ENCODE results near the gene TRMT10C. TPM values are rescaled to one million over a fixed set of nuclear protein-coding genes. Genes with fewer than 3 reads are reported as not detected.
"Not testable (repeated sequence)": the region's sequence is repeated elsewhere in the genome, so short reads cannot be mapped to it uniquely, and the experiment has no call there.

Gene TRMT10C
- total RNA-seq (2014; rRNA removed; shearing (Covaris generic)): 47.6 and 50.8 TPM in 2 replicates
- 35.7 and 36.6 TPM in 2 replicates for polyA plus RNA-seq (2015; cell fraction: cytosol; rRNA removed)
- 51.8 and 58.2 TPM in 2 replicates for polyA plus RNA-seq (2015; cell fraction: nucleus; rRNA removed)

DNA sequence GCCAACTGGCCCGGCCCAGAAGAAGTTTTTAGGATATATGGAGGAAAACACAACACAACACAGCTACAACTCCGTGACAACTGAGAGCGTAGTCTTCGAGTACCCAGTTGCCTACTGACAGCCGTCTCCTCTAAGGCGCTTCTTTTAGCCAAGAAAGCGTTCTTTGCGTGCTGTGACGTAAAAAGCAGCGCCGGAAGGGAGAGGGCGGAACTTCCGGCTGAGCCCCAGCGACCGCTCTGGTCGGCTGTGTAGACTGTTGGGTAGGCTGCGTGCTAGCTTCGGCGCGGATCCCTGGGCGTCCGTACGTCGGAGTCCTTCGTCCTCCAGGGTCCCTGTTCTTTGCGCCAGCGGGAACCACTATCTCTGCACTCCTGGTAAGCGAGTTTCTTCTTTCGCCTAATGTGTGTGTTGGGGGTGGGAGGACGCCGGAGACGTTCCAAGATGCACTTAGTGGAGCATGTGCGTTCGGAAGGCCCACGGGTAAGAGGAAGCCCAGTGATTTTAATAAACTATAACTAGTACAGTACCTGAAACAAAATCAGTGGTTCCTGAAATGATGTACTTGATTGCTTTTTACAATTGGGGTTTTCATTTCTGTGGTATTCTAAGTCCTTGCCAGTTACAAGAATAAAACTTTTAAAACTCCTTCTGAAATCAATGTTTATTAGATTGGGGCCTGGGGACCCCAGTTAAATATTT, at the start of gene TRMT10C:
TSS of gene TRMT10C (plus strand) at position 239 of the 699 bp plus-strand sequence. CDS start 2,914 bp downstream, outside the sequence.
- DNase-seq (ENCODE audit: low read depth): peak; percentile 91

DNA sequence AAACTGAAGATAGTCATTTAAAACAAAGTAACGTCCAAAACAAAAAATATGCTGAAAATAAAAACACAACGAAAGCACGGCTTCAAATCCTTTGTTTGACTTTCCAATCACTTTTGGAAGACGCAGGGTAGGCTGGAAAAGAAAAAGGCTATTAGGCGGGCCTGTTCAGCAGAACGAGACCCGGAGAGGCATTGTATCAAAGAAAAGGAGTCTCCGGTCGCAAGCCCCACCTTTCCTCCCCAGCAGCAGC, 49.3 kb upstream of the TRMT10C start:
- DNase-seq (ENCODE audit: low read depth): no peak

DNA sequence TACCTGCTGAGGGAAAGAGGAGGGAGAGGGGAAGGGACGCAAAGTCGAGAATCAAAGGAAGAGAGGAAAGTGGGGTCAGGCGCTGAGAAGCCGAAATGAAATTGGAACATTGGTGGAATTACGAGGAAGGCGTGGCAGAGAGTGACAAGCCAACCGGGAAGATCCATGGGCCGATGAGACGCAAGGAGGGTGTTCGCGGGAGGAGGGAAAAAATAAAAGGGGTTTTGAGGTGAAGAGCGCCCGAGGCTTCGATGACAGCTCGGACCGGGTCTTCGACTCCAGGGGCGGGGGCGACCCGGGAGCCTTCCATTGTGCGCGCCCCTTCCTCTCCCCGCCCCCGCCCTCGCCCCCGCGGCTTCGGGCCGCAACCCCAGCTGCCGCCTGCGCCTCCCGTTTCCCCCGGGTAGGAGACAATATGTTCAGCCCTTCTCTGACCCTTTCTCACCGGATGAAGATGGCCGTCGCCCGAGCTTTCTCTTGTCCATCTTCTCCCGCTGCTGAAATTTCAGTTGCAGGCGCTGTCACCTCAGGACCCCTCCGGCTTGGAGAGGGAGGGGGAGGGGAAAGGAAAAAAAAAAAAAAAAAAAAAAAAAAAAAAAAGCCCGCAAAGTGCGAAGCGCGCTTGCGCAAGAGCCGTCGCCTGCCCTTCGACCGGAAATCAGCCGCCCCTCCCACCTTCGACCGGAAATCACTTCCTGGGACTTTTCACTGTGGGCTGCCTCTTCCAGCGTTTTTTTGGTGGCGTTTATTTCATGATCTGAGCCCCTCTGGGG, 48.8 kb upstream of the TRMT10C start, which contains the start of gene SENP7:
TSS of gene SENP7 (minus strand) at position 567 of the 773 bp plus-strand sequence. CDS start at position 485, 82 bp downstream.
- peak; percentile 86 for DNase-seq (ENCODE audit: low read depth)

DNA sequence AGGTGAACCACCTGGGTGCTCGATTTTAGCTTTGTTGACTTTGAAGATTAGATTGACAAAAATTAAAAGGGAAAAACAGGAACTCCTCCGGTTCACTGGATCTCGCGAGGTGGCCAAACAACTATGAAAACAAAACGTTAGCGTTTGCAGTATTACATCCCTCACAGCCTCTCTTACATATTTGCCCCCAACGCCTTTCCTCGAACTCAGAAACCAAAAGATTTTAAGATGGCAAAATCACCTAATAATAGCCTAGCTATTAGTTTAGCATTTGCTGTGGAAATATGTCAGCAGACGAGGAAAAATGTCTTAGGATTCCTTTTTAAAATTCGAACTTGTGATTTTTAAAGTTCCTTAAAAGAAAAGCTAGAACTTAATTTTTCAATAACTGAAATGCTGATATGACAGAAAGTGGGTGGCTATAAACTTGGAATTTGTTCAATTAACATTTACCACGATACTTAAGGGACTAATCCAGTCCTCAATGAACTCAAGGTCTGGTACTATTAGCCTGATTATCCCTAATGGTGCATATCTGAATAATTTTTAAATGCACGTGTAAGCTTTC, 48.2 kb upstream of the TRMT10C start:
- no peak for DNase-seq (ENCODE audit: low read depth)

DNA sequence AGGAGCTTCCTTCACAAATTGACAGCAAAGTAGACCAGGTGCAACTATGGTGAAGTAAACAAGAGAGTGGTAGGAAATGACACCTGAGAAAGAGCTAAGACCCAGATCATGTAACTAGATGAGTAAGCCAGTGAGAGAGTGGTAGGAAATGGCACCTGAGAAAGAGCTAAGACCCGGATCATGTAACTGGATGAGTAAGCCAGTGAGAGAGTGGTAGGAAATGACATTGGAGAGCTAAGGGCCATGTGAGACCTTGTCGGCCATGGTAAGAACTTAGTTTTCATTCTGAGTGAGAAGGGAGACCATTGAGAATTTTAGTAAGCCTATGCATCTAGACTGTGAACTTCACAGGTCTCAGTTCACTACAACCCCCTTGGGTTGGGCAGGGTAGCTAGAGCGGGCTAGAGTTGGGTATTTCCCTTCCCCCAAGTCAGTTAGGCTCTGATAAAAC, 43.2 kb upstream of the TRMT10C start:
- peak; percentile 84 for DNase-seq (ENCODE audit: low read depth)

DNA sequence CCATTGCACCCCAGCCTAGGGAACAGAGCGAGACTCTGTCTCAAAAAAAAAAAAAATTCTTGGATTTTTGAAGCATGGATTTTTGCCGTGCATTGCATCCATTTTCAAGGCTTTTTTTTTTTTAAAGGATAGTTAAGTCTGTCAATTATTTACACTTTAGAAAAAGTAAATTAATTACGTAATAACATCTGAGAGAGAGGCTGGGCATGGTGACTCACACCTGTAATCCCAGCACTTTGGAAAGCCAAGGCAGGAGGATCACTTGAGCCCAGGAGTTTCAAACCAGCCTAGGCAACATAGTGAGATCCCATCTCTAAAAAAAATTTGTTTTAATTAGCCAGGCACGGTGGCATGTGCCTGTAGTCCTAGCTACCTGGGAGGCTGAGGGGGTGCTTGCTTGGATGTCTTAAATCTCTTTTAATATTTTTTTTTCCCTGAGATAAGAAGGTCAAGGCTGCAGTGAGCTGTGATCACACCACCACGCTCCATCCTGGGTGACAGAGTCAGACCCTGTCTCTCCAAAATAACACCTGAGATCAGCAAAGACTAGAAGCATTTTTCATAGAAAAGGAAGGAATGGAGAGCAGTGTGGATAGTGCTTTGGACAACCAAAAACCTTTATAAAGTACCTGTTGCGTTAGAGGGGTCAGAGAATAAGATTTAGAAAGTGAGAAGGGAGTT, 41.8 kb upstream of the TRMT10C start:
- no peak for DNase-seq (ENCODE audit: low read depth)

DNA sequence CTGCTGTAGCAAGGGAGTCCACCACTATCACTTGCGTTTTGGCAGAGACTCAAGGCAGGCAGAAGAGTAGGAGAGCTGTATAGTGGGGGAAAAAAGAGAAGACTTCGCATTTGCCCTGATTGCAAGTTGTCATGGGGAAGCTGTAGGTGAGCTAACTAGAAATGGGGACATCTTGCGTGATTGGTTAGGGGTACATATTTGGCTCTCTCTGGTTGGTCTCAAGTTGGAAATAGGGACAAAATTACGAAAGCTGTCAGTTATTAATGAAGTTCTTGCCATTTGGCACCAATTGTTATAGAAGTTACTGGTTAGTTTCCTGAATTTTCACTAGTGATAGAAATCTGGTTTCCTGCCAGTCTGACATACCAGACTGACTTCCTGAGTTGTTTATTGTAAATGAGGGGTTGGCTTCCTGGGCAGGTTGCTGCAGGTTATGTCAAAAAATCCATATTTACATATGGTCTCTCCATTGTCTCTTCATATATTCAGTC, 40.4 kb upstream of the TRMT10C start:
- no peak for DNase-seq (ENCODE audit: low read depth)

DNA sequence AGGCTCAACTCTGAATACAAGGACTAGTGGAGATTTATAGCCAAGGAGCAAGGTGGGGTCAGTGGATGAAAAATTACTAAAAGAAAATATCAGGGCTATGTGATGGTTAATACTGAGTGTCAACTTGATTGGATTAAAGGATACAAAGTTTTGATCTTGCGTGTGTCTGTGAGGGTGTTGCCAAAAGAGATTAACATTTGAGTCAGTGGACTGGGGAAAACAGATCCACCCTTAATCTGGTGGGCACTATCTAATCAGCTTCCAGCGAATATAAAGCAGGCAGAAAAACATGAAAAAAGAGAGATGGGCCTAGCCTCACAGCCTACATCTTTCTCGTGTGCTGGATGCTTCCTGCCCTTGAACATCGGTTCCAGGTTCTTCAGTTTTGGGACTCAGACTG, 34.2 kb upstream of the TRMT10C start:
- DNase-seq (ENCODE audit: low read depth): no peak

DNA sequence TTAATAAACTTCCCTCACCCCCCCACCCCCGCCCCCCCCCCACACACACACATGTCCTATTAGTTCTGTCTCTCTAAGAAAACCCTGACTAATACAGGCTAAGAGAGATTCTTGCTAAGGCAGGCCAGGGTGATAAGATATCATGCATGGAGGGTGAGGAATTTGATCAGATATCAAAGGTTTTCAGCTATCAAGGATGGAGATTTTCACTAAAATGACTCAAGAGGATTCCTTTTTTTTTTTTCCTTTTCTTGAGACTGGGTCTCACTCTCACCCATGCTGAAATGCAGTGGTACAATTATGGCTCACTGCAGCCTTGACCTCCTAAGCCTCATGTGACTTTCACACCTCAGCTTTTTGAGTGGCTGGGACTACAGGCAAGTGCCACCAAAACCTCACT, 33.8 kb upstream of the TRMT10C start:
- no peak for DNase-seq (ENCODE audit: low read depth)

DNA sequence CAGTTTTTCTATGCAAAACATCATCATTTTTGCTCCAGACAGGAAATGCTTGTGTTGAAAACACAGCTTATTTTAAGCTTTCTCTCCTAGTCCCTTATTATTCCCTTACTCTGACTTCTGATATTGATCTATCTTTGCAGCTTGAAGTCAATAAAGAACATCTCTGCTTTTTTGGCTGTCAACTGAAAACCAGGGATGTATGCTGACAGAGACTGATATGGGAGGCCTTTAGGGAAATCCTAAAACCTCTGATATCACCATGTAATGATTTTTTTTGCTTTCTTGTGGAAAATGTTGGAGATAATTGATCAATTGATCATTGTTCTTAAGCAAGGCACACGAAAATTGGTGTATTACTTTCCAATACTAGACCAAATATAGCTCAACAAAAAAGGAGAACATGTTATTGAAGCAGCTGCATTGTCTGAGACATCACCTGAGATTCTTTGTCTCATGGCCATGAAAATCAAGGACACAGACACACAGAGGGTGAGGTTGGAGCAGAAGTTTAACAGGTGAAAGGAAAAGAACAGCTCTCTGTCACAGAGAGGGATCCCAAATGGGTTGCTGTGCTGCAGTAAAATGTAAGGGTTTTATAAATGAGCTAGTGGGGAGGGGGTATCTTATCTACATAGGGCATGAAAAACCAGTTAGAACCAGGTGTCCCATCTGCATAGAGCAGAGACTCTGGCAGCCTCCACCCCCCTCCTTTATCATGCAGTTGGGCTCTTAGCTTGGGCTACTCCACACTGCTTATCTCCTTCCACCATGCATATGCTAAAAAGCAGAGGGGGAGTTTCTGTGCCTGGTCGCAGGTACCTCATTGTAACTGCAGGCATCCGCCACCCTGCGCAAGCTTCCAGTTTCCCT, 31.6 kb upstream of the TRMT10C start:
- DNase-seq (ENCODE audit: low read depth): no peak

DNA sequence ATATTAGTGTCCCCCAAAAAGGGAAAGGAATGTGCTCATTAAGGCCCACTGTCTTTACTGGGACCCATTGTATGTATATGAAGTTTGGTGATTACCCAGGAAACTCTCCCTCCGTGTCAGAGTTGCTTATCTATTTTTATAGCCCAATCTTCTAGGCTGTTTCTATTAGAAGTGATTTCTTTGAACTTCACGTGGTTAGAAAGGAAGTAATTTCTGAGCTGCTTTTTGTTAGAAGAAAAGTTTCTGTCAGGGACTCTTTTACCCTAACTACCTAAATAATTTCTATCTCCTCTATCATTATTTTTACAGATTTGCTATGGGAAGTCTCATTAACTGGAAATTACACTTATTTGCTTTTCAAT, 31.0 kb upstream of the TRMT10C start:
- DNase-seq (ENCODE audit: low read depth): no peak

DNA sequence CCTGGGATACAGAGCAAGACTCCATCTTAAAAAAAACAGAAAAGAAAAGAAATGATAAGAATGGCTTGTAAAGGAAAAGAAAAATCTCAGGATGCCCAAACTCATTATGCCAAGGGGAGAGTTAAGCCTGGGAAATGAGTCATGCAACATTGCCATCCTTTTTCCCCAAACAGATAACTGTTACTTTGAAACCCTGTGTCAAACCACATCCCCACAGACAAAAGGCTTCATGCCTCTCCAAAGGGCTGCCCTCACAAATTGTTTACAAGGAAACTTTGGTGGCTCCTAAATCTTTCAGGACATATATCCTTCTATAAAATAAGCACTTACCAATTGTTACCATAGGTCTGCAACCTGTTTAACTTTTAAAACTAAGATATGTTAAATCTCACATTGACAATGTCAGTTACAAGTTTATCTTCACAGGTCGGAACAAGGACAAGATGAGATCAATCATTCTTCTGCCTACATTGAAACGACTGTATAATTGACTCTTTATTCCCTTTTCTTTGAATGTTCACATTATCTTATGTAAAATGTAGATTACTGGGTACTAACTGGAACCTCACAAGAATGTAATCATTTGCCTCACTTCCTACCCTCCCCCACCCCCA, 30.1 kb upstream of the TRMT10C start:
- peak; percentile 70 for DNase-seq (ENCODE audit: low read depth)

DNA sequence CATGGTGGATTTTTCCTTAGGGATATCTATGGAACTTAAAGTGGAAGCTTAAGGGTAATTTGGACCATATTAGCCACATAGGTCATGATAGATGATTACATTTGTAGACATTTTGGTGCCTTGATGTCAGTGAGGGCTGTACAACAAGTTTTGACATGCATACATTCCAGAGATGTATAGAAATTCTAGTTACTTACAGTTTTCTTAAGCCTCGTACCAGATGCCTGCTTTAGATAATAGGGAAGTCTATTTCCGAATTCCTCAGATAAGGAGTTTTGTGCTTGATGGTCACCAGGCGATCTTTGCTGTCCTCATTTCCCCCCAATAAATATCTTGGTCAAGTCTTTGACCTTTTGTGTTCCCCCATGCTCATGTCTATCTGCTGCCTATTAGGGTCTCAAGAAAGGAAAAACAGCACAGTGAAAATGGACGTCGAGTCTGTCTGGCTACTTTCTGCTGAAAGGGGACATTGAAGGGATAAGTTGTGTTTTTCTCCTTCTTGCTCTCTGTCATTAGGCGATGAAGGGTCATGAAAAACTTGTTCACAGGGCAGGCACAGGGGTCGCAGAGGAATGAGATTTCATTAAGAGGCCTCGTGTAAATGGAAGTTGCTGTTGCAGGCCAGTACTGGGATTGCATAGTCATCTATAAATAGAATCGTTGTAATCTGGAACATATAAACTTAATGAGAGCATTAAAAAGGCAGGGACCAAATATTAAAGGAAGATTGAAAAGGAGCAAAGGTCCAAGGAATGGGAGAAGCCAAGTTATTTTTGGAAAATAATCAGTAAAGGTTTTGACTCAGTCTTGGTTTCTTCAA, 28.7 kb upstream of the TRMT10C start:
- no peak for DNase-seq (ENCODE audit: low read depth)

DNA sequence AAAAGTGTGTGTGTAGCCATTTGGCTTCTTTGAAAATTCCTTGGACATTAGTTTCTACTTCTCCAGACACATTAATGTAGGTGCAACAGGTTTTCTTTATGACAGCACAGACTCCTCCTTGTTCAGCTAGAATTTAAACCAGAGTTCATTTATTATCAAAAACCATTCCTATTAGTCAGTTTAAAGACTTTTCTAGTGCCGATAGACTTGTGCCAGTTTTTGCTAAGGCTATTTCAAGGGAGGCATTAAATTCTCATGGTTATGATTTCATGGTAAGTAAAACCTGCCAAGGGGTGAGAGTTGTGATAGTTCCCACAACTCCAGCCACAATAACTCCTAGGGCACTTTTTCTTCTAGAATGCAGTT, 28.1 kb upstream of the TRMT10C start:
- DNase-seq (ENCODE audit: low read depth): no peak

DNA sequence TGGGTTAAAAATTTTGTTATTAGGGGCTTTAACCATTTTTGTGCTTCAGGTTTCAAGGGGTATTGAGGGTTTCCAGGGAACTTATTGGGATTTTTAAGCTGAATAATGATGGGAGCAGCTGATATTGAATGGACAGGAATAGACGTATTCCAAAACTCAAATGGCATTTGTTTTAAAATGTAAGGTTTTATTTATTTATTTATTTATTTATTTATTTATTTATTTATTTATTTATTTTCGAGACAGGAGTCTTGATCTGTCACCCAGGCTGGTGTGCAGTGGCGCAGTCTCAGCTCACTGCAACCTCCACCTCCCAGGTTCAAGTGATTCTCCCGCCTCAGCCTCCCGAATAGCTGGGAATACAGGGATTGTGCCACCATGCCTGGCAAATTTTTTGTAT, 26.4 kb upstream of the TRMT10C start:
- no peak for DNase-seq (ENCODE audit: low read depth)

DNA sequence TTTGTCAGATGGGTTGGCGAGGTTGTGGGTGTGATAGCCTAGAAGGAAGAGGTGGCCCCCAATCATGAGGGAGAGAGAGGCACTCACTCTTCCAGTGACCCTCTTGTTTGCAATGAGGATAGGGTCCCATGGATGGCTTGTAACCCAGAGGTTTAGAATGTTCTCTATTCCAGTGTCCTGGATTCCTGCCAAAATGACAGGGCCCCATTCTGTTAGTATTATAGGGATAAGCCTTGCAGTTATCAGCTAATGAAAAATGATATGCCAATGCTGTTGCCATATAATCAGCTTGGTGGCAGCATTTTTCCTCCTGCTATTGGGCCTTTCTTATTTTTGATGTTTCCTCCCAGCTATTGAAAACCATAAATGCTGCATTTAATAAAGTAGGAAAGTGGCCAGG, 25.4 kb upstream of the TRMT10C start:
- no peak for DNase-seq (ENCODE audit: low read depth)

DNA sequence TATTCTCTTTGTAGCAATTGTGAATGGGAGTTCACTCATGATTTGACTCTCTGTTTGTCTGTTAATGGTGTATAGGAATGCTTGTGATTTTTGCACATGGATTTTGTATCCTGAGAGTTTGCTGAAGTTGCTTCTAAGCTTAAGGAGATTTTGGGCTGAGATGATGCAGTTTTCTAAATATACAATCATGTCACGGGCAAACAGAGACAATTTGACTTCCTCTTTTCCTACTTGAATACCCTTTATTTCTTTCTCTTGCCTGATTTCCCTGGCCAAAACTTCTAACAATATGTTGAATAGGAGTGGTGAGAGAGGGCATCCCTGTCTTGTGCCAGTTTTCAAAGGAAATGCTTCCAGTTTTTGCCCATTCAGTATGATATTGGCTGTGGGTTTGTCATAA, 24.7 kb upstream of the TRMT10C start:
- not testable (repeated sequence) for DNase-seq (ENCODE audit: low read depth)

DNA sequence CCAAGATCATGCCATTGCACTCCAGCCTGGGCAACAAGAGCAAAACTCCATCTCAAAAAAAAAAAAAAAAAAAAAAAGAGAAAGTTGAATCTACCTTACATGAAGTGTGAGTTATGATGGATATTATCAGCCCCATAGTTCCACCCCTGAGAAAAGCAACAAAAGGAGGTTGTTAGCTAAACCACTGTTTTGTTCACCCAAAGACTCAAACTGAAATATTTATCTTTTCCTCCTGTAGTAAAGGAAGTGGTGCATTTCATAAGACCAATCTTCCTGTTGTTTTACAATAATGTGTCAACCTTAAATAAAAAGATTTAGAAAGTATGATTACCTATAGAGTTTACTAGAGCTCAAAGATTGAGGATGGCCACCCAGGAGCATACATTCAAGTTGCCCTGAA, 18.7 kb upstream of the TRMT10C start:
- DNase-seq (ENCODE audit: low read depth): no peak

DNA sequence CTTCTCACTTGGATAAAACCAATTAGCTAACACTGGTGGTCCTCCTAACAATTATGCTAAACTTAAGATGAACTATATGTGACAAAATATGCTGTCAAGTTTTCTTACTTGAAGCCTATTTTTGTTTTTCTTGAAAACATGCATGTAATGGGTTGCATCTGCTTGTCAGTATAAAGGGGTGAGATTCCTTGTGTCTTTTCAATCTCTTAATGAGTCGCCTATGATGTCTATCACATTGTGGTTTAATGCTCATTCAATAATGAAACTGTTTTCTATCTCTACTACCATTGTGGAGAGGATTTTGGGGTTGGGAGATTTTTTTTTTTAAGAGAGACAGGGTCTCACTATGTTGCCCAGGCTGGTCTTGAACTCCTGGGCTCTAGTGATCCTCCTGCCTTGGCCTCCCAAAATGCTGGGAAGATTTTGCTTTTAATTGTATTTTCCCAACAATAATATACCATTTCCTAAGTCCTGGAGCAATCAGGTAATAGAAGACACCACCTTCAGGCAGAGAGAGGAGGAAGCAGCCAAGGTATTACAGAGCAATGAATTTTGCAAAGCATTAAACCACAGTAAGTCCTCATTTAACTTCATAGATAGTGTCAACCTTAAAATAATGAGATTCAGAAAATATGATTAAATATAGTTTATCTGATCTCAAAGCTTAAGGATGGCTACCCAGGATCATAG, 17.4 kb upstream of the TRMT10C start:
- no peak for DNase-seq (ENCODE audit: low read depth)
